Spinal cord (tissue), 10 donors: Measurements from ENCODE around the gene FLRT3. TPM values are rescaled to one million over a fixed set of nuclear protein-coding genes. Genes with fewer than 3 reads are reported as not detected.

Experiments used
- DNase-seq, 6 donors: peaks; one replicate each; pipeline versions ENCODE4 v3.0.0 to v3.0.0-alpha.2; 2013 to 2015; ENCODE audit warnings: low spot score in 6 of 6, low read depth in 4 of 6
- H3K27ac ChIP-seq: one replicate; pipeline ENCODE4 v1.5.1; 2013; ENCODE audit warnings: low read depth, low read length, control low read depth
- H3K27me3 ChIP-seq: one replicate; pipeline ENCODE4 v1.6.1; 2013; ENCODE audit warnings: low read length; ENCODE audit not compliant: control insufficient read depth, insufficient read depth
- H3K36me3 ChIP-seq: one replicate; pipeline ENCODE4 v1.6.1; 2013; ENCODE audit warnings: low read length; ENCODE audit not compliant: control insufficient read depth, insufficient read depth
- H3K4me1 ChIP-seq: one replicate; pipeline ENCODE4 v1.6.1; 2013; ENCODE audit warnings: low read length; ENCODE audit not compliant: control insufficient read depth, insufficient read depth
- H3K4me3 ChIP-seq: one replicate; pipeline ENCODE4 v1.5.1; 2013; ENCODE audit warnings: low read depth, low read length, control low read depth
- H3K9me3 ChIP-seq: one replicate; pipeline ENCODE4 v1.6.1; 2013; ENCODE audit warnings: low read length; ENCODE audit not compliant: control insufficient read depth, insufficient read depth
- WGBS: methylation state at CpG from one replicate; pipeline ENCODE4 v1.1.5; 2013; ENCODE audit warnings: missing lambda C conversion rate; ENCODE audit not compliant: insufficient coverage; 5-methylcytosine and 5-hydroxymethylcytosine counted together
- long read RNA-seq, 4 donors: transcript quantifications; one replicate each; lab custom pipeline, GENCODE V29; 2026
- polyA plus RNA-seq, 2 donors: library from polyadenylated mRNA; unstranded; fragments of 120-200 nt; gene quantifications; one replicate each; pipeline ENCODE4 v1.2.1, GENCODE V29; 2013; ENCODE audit not compliant: insufficient read length in 2 of 2
- total RNA-seq, 2 donors: library from RNA; depleted of rRNA in 1 of 2; stranded (reverse); fragments of 120-200 nt in 1 of 2; fragments of >200 nt in 1 of 2; gene quantifications; one replicate each; pipeline versions ENCODE4 v1.2.3 to v1.2.4, GENCODE V29; 2013 to 2014
- donor health status: healthy.

Gene FLRT3
- total RNA-seq, result 10 to 100 TPM; 53.7 to 62.7 TPM
- polyA plus RNA-seq, result 10 to 100 TPM; 18.5 to 27.6 TPM
- long read RNA-seq, donor 1, full-length matches to known transcripts, result 7 of 7 reads
- long read RNA-seq, donor 1, partial matches to known transcripts, result 0 of 7 reads
- long read RNA-seq, donor 1, other reads (novel, unspliced or antisense), result 0 of 7 reads
- long read RNA-seq, donor 2, full-length matches to known transcripts, result 1 of 1 reads
- long read RNA-seq, donor 2, partial matches to known transcripts, result 0 of 1 reads
- long read RNA-seq, donor 2, other reads (novel, unspliced or antisense), result 0 of 1 reads
- long read RNA-seq, donor 3, full-length matches to known transcripts, result 4 of 4 reads
- long read RNA-seq, donor 3, partial matches to known transcripts, result 0 of 4 reads
- long read RNA-seq, donor 3, other reads (novel, unspliced or antisense), result 0 of 4 reads
- long read RNA-seq, donor 4, full-length matches to known transcripts, result 5 of 5 reads
- long read RNA-seq, donor 4, partial matches to known transcripts, result 0 of 5 reads
- long read RNA-seq, donor 4, other reads (novel, unspliced or antisense), result 0 of 5 reads

DNA sequence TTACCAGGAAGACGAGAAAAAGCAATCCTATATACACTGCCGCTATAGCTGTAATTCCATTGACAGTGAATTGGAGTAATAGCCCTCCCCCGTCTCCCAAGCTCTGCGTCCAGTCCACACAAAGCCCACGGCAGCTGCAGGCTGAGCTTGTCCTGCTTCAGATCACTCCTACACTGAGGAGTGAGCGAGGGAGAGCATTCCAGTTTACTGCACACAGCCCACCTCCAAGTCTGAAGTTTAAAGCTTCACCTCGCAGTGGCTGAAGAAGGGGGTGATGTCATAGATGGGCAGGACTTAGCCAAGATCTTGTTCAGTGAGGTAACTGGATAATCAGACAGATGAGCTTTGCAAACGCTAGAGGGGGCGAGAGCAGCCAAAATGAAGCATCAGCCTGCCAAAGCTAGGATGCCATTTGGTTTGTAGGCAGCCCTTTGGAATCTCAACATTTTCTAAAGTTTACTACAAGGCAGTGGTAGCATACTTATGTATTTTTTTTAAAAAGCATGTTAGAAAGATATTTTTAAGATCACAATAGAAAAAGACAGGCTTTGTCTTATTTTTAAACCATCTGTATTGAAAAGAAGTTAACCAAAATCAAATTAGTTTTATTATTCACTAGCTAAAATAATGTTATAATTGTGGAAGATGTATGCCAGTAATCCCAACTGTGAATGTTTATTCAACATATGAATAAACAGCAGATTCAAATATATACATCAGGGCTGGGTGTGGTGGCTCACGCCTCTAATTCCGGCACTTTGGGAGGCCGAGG lies at the start of gene FLRT3:
FLRT3 (minus strand) TSS at position 213 of the 772 bp plus-strand sequence. CDS start 10,106 bp downstream, outside the sequence.
- Histone ChIP-seq H3K9me3 (no peaks in the 10 kb centered on the region), H3K4me3 (peak within 1 kb of the TSS; percentile 84), H3K27me3 (no peaks in the 10 kb centered on the region), H3K27ac (peak within 1 kb of the TSS; percentile 95), H3K4me1 (peaks cover 3% of the 10 kb centered on the region), H3K36me3 (no peaks in the 10 kb centered on the region)
- peak; percentile 90 to 99 (median 94) for DNase-seq
- 0% methylated on average over 8 of the region's 12 CpGs for WGBS

DNA sequence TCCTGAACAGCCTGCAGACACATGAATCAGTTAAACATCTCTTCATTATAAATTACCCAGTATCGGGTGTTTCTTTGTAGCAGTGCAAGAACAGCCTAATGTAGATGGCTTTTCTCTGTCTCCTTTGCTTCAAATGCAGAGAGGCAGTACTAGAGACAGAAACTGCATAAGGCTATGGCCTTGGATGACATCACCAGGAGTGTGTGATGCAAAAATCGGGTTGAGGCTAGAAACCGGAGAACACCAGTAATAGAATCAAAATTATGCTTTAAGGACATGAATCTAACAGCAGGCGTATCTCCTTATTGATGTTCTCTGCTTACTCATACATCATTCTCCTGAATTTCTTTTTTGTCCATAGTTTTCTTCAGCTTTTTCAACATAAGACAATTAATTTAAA lies 49.3 kb upstream of the FLRT3 start:
- Histone ChIP-seq H3K4me1 (no peaks in the 10 kb centered on the region), H3K9me3 (peaks cover 6% of the 10 kb centered on the region), H3K4me3 (no peak overlapping the region), H3K27ac (no peak overlapping the region), H3K36me3 (no peaks in the 10 kb centered on the region), H3K27me3 (no peaks in the 10 kb centered on the region)
- DNase-seq, result no peak
- WGBS, result 83% methylated on average over 2 of the region's 4 CpGs

DNA sequence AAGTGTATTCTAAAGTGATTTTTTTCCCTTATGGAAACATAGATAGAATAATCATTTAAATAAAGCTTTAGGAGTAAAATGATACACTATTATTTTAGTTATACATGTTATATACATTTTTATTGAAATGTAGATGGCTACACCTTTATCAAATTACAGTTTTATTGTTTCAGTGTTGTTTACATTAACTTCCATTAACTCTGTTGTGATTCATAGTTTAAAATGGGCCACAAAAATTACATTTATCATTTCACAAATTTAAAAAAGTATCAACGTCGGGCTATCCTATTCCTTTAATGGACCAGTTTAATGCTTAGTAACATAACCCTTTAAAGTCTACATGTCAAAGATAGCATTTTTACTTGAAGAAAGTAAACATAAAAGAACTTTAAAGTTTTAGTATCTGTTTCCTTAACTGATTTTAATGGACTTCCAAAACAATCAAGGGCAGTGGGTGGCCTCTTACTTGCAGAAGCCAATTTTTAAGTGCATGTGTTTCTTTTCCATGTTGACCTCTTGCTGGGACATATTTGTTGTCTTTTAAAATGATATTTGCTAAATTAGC lies 47.8 kb upstream of the FLRT3 start:
- no CpG with 5 or more reads among the region's 2 CpGs for WGBS
- H3K4me1 ChIP-seq, result no peaks in the 10 kb centered on the region
- peaks cover 6% of the 10 kb centered on the region for H3K9me3 ChIP-seq
- no peaks in the 10 kb centered on the region for H3K36me3 ChIP-seq
- no peak overlapping the region for H3K4me3 ChIP-seq
- H3K27ac ChIP-seq, result no peak overlapping the region
- H3K27me3 ChIP-seq, result no peaks in the 10 kb centered on the region
- no peak for DNase-seq

DNA sequence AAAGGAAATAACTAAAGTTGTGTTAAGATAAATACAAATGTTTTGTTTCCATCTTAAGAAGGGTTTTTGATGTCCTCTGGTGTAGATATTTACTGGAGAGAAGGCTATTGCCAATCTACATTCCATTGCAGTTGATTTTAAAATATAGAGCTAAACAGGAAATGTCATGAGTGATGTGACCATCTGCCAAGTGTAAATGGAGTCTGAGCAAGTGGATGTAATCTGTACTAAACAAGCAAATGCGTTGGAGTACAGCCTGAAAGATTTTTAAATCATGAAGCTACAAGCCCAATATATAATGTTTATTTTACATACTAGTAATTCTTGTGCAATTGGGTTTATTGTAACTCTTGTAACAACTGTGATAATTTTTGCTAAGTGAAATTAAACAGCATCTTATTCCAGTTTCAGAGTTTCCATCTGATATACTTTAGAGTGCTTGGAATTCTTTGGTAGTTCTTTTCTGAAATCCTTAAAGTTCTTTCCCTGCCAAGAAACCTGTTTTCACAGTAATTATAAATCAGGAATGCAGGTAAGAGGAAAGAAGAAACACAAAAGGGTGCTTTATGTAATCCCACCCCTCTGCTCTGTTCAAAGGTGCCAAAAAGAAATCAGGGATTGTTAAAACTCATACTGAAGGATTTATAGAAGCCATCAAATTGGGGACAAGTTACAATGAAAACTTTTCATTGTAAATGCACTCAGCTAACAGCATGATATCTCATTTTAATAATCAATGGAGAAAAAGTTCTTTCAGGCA lies 47.2 kb upstream of the FLRT3 start:
- peak in 1 of 6 donors; percentile 80 for DNase-seq
- Histone ChIP-seq H3K4me3 (no peak overlapping the region), H3K4me1 (no peaks in the 10 kb centered on the region), H3K27ac (no peak overlapping the region), H3K9me3 (peaks cover 6% of the 10 kb centered on the region), H3K36me3 (no peaks in the 10 kb centered on the region), H3K27me3 (no peaks in the 10 kb centered on the region)
- no CpG with 5 or more reads among the region's 1 CpG for WGBS

DNA sequence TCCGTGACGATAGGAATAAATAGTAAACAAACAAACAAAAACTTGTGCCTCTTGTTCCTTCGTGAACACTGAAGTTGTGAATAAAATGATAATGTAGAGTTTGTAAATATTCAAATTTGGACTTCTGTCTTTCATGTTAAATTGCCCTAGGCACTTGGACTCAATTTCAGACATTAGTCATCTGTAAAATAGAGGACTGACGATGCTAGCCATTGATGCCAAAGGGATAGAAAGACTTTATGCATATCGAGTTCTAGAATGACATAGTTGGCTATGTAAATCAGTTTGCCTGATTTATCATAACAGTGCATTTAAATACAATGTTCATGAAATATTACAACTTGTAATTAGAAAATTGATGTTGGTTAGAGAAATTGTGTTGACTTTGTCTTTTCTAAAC lies 45.9 kb upstream of the FLRT3 start:
- no peaks in the 10 kb centered on the region for H3K36me3 ChIP-seq
- H3K27ac ChIP-seq, result no peak overlapping the region
- H3K27me3 ChIP-seq, result no peaks in the 10 kb centered on the region
- no peaks in the 10 kb centered on the region for H3K4me1 ChIP-seq
- DNase-seq, result no peak
- peaks cover 6% of the 10 kb centered on the region for H3K9me3 ChIP-seq
- H3K4me3 ChIP-seq, result no peak overlapping the region
- WGBS, result no CpG with 5 or more reads among the region's 5 CpGs

DNA sequence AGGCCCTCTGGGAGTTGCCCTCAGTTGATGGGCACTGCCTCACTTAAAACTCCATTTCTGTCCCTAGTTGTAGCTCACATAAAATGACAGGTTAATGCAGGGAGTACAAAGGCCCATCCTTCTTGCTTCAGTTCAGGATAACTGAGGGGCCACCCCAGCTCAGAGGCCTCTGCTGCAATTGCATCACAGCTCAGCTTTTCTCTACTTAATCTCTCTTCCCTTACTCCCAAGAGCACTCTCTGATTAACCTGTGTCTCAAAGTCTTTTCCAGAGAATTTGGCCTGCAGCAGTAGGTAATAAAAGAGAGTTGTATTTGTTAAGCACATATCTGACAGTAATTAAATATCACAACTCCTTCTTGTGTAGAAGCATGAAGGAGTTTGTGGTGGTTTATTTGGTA lies 40.9 kb upstream of the FLRT3 start:
- H3K9me3 ChIP-seq, result no peaks in the 10 kb centered on the region
- H3K27me3 ChIP-seq, result no peaks in the 10 kb centered on the region
- H3K4me1 ChIP-seq, result no peaks in the 10 kb centered on the region
- no peak for DNase-seq
- no peaks in the 10 kb centered on the region for H3K36me3 ChIP-seq
- no peak overlapping the region for H3K27ac ChIP-seq
- H3K4me3 ChIP-seq, result no peak overlapping the region

DNA sequence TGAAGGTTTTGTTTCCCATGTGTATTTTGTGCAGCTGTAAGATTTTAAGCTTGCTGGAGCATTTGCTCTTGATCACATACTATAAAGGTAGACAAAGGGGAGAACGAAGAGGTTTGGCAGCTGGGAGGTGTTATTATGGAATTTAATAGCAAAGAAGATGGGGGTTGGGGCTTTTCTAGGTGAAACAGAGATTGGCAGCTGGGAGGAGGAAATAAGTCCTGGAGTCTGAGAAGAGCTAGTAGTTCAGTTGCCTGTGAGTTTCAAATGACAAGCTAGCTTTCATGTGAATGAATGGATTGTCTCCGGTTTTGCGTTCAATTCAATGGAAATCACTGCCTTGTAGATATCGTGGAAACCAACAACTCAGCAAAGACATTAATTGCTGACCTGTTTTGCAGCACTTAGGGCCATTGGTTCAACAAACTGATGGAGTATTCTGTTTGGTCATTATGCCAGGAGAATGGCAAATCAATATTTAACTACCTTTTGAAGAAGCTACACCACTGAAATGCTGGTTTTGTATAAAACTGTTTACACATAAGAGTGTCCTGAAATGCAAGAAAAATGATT lies 38.1 kb upstream of the FLRT3 start:
- H3K4me3 ChIP-seq, result no peak overlapping the region
- no peaks in the 10 kb centered on the region for H3K4me1 ChIP-seq
- WGBS, result 11% methylated on average over 1 of the region's 4 CpGs
- DNase-seq, result peak in 2 of 6 donors; percentile 5 to 48
- H3K27ac ChIP-seq, result no peak overlapping the region
- no peaks in the 10 kb centered on the region for H3K36me3 ChIP-seq
- H3K9me3 ChIP-seq, result no peaks in the 10 kb centered on the region
- no peaks in the 10 kb centered on the region for H3K27me3 ChIP-seq

DNA sequence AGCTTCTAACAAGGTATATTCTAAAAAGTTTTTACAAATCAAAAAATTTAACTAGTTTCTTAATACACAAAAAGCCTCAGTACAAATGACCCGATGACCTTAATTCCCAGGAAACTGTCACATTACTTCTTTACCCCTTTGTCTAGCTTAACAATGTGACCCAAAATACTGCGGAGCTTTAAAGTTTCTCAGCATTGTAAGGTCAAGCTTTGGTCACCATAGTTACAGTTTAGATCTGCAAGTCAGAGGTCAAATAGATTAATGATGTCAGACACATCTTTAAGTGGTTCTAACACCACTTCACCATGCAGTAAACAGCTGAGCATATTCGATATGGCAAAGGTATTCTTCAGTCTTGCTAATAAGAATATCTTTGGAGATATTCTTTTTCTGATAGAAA lies 36.8 kb upstream of the FLRT3 start:
- H3K4me3 ChIP-seq, result no peak overlapping the region
- H3K27me3 ChIP-seq, result no peaks in the 10 kb centered on the region
- no peak overlapping the region for H3K27ac ChIP-seq
- H3K9me3 ChIP-seq, result no peaks in the 10 kb centered on the region
- 33% methylated on average over 1 of the region's 3 CpGs for WGBS
- no peaks in the 10 kb centered on the region for H3K36me3 ChIP-seq
- H3K4me1 ChIP-seq, result no peaks in the 10 kb centered on the region
- no peak for DNase-seq
